HG02970 (cell line): ENCODE data around the gene PCSK7.

ENCODE experiments used
- ATAC-seq: cut with Tn5 transposase; IDR thresholded peaks from one replicate; pipeline ENCODE4 v1.9.1; 2021; ENCODE audit warnings: mild to moderate bottlenecking, moderate library complexity, moderate number of reproducible peaks; ENCODE audit not compliant: unreplicated experiment, low FRiP score

PCSK7 gene

DNA sequence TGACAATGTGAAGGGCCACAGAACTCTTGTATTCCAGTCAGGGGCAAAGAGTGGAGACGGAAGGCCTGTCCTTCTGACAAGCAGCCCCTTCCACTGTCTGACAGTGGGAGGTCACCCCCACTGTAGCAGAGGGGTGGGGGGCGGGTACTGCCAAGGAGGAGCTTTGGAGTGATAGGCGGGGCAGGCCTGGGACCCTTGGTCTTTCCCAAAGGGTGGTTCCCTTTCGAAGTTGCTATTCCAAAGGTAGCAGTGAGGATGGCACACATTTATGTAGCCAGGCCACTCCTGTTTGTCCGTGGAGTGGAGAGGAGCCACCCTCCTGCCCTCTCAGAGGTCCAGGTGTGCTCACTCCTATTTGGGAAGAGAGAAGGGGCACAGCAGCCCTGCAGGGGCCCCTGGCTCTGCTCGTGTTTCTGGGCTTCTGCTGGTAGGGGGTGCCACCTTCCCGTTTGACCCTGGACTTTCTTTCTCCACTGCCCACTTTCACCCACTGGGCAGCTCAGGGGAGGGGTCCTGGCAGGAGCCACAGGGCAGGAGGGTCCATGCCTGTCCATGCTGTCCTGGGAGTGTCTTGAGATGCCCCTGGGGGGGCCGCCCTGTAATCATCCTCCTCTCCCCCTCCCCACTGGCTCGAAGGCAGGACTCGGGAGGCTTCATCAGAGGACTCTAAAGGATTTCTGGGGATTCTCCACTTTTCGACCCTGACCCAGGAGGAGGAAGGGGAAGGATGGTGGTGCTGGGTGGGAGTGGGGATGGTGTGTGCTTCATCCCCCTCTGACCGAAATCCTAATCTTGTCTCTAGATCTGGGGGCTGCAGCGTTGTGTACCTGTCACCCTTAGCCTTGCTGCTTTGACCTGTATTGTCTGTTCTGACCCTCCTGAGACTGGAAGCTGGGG, 31.7 kb downstream of the PCSK7 start:
- no peak for ATAC-seq

- no peak for ATAC-seq
Measured at GRCh38 chr11:117199053-117199915, 32.6 kb downstream of the PCSK7 start, which contains the start of gene TAGLN. Gene TAGLN, plus strand, starts transcription at chr11:117199370. Its CDS starts 3,644 bp downstream, at chr11:117203014.

DNA sequence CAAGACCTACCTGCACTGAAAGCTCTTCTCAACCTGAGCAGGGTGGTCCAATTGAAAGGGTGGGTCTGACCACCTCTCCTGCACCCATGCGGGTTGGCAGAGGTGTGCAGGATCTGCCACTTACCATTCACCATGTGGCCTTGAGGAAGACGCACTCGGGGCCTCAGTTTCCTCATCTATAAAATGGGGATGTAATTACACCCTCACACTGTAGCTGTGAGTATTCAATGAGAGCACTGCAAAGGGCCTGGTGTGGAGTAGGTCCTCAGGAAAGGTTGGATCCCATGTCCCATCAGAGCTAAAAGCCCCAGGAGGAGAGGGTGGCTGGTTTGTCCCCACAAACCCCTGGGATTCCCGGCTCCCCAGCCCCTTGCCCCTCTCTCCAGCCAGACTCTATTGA, 33.3 kb downstream of the PCSK7 start:
- no peak for ATAC-seq

DNA sequence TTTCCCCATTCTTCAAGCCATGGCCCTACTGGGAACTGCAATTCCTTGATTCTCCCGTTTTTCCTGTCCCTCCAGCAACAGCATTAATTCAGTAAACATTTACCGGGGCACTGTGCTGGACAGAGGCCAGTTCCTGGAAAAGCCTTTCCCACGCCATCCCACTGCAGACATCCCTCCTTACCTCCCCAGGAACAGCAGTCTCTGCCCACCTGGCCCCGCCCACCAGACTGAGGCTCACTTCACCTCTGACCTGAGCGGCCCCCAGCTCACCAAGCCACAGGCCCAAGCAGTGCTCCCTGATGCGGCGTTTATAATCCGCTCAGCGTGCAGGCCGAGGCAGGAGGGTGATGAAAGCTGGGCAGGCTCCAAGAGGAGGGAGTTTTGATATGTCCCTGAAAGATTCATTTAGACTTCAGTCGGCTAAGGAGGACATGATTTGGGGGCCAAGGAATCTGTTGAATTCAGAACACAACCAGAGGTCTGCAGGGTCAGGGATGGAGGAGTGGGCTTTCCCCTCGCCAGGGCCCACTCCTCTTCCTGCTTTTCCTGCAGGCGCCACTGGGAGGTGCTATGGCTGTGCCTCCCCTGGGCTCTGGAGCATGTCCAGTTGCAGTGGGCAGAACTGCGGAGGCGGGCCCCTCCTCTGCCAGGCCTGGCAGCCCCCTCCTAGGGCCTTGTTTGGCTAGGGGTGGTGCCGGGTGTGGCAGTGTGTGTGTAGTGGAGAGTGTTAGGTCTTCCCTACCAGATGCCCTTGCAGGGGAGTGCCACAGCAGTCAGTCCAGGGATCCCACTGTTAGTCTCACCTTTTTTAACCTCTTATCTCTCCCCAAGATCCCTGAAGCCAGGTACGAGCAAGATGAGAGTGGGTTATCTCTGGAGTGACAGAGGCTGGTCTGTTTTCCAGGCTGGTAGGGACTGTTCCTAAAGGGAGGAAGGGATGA, 34.1 kb downstream of the PCSK7 start:
- no peak for ATAC-seq

- no peak for ATAC-seq
Measured at GRCh38 chr11:117197006-117197405, 34.9 kb downstream of the PCSK7 start.

GRCh38 chr11:117195761-117196160, 36.1 kb downstream of the PCSK7 start:
- ATAC-seq, result no peak

DNA sequence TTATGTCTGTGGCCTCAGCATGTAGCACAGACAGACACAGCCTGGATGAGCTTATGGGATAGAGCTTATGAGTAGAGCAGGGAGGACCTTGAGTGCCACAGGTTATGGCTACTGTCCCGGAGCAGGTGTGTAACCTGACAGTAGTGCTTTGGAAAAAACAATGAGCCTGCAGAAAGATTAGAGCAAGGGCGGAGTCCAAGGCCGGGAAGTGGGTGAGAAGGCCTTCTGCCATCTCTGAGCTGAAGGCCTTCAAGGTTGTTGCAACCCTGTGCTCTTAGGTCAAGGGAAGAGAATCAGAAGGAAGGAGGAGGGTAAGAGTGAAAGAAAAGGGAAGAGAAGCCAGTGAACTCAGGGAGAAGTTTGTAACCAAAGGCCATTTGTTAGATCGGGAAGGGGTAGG, 36.6 kb downstream of the PCSK7 start:
- ATAC-seq, result no peak

GRCh38 chr11:117194267-117194666, 37.6 kb downstream of the PCSK7 start:
- no peak for ATAC-seq

- ATAC-seq, result no peak
Measured at GRCh38 chr11:117193130-117194020, 38.5 kb downstream of the PCSK7 start.

GRCh38 chr11:117192401-117192875, 39.4 kb downstream of the PCSK7 start:
- no peak for ATAC-seq

GRCh38 chr11:117191680-117192400, 40.0 kb downstream of the PCSK7 start:
- no peak for ATAC-seq

DNA sequence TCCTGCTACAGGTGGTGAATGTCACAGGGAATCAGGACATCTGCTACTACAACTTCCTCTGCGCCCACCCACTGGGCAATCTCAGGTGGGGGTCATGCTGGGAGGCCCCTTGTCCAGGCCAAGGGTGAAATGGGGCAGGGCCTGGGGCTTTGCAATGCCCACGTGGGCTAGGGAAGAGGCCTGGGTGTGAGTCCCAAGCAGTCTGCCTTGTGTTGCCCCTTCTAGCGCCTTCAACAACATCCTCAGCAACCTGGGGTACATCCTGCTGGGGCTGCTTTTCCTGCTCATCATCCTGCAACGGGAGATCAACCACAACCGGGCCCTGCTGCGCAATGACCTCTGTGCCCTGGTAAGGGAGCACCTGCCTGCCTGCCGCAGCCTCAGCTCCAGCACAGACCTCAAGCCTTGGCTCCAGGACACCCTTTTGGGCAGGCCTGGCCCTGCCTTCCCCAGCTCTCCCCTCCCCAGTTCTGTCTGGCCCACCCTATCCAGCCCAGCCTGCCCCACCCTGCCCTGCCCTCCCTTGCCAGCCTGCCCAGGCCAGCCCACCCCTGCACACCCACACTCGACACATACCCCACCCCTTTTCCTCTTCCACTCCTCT, 41.8 kb downstream of the PCSK7 start:
- ATAC-seq, result no peak

- no peak for ATAC-seq
Measured at GRCh38 chr11:117189191-117189940, 42.5 kb downstream of the PCSK7 start.

DNA sequence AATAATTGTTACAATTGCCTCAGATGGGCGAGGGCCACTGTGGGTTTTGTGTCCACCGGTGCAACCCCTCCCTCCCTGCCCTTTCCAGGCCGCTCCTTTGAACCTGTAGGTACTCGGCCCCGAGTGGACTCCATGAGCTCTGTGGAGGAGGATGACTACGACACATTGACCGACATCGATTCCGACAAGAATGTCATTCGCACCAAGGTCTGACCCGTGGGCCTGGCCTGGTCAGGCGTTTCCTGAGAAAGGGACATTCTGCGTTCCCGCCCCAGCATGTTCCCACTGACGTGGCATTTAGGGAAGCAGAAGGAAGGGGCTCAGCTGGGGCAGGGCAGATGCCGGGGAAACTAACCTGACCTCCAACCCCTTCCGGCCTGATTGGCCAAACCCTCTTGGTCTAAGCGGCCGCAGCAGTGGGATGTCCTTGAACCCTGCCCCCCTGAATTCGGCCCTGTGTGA, 43.2 kb downstream of the PCSK7 start:
- ATAC-seq, result no peak

GRCh38 chr11:117187799-117188481, 43.9 kb downstream of the PCSK7 start:
- no peak for ATAC-seq

- ATAC-seq, result no peak
Measured at GRCh38 chr11:117187428-117187798, 44.5 kb downstream of the PCSK7 start.

GRCh38 chr11:117187007-117187406, 44.9 kb downstream of the PCSK7 start:
- no peak for ATAC-seq
